Neural progenitor cell (in vitro differentiated cells): ENCODE data around the gene PPARG. TPM values are rescaled to one million over a fixed set of nuclear protein-coding genes. Genes with fewer than 3 reads are reported as not detected.

ENCODE experiments used
- DNase-seq: peaks from one replicate; pipeline ENCODE4 v3.0.0-alpha.2; 2016; ENCODE audit warnings: low spot score
- H2AFZ ChIP-seq: fragments of 200-600 bp; sonication (generic); replicated peaks from 2 replicates; pipeline ENCODE4 v1.6.1; 2016; ENCODE audit warnings: antibody characterized with exemption
- H3F3A ChIP-seq: fragments of 200-600 bp; sonication (generic); 2 replicates; pipeline ENCODE4 v1.6.1; 2016; ENCODE audit warnings: antibody characterized with exemption, low read depth
- H3K27ac ChIP-seq: fragments of 200-600 bp; sonication (generic); 2 replicates; pipeline ENCODE4 v1.5.1; 2016; ENCODE audit warnings: mild to moderate bottlenecking
- H3K27me3 ChIP-seq: fragments of 200-600 bp; sonication (generic); 2 replicates; pipeline ENCODE4 v1.6.1; 2016; ENCODE audit warnings: mild to moderate bottlenecking, moderate library complexity
- H3K36me3 ChIP-seq: fragments of 200-600 bp; sonication (generic); 2 replicates; pipeline ENCODE4 v1.5.1; 2016
- H3K4me1 ChIP-seq: fragments of 200-600 bp; sonication (generic); 2 replicates; pipeline ENCODE4 v1.6.1; 2016; ENCODE audit warnings: mixed run types
- H3K4me2 ChIP-seq: fragments of 200-600 bp; sonication (generic); 2 replicates; pipeline ENCODE4 v1.6.1; 2016
- H3K4me3 ChIP-seq: fragments of 200-600 bp; sonication (generic); 2 replicates; pipeline ENCODE4 v1.5.1; 2016
- H3K79me2 ChIP-seq: fragments of 200-600 bp; sonication (generic); 2 replicates; pipeline ENCODE4 v1.6.1; 2016; ENCODE audit warnings: low read depth
- H3K9ac ChIP-seq: fragments of 200-600 bp; sonication (generic); 2 replicates; pipeline ENCODE4 v1.6.1; 2016
- H3K9me3 ChIP-seq: fragments of 200-600 bp; sonication (generic); 2 replicates; pipeline ENCODE4 v1.5.1; 2016; ENCODE audit warnings: low read depth
- H4K20me1 ChIP-seq: fragments of 200-600 bp; sonication (generic); 2 replicates; pipeline ENCODE4 v1.6.1; 2016; ENCODE audit warnings: low read depth
- H3K27ac Mint-ChIP-seq: 3 replicates; pipeline ENCODE4 v1.8.0; 2021; ENCODE audit warnings: mixed read lengths
- H3K27me3 Mint-ChIP-seq: 2 replicates; pipeline ENCODE4 v1.8.0; 2022; ENCODE audit warnings: low read depth, mild to moderate bottlenecking, inconsistent platforms, moderate library complexity, mixed read lengths; ENCODE audit not compliant: insufficient read depth
- H3K36me3 Mint-ChIP-seq: 3 replicates; pipeline ENCODE4 v1.8.0; 2021; ENCODE audit warnings: mixed read lengths
- H3K4me1 Mint-ChIP-seq: 3 replicates; pipeline ENCODE4 v1.8.0; 2021; ENCODE audit warnings: mixed read lengths
- H3K4me3 Mint-ChIP-seq: 3 replicates; pipeline ENCODE4 v1.8.0; 2021; ENCODE audit warnings: mild to moderate bottlenecking, moderate library complexity, mixed read lengths
- H3K9me3 Mint-ChIP-seq: 3 replicates; pipeline ENCODE4 v1.8.0; 2020; ENCODE audit warnings: mixed read lengths
- EZH2 ChIP-seq: fragments of 200-600 bp; sonication (generic); IDR thresholded peaks from 2 replicates; pipeline ENCODE4 v1.6.1; 2017; ENCODE audit warnings: antibody characterized with exemption, mild to moderate bottlenecking, moderate library complexity
- EZH2phosphoT487 ChIP-seq: fragments of 200-600 bp; sonication (generic); IDR thresholded peaks from 2 replicates; pipeline ENCODE4 v1.6.1; 2017; ENCODE audit warnings: antibody characterized with exemption
- total RNA-seq: library from RNA; depleted of rRNA; stranded (reverse); fragments of >200 nt; gene quantifications from 2 replicates; pipeline ENCODE4 v1.2.3, GENCODE V29; 2015; ENCODE audit warnings: low replicate concordance
- TF ChIP-seq, protein P1 (sequence below): fragments of 200-600 bp; sonication (generic); IDR thresholded peaks from 2 replicates; pipeline ENCODE4 v1.5.1; 2017; ENCODE audit warnings: antibody characterized with exemption, mild to moderate bottlenecking

PPARG gene
- total RNA-seq, 1 donor from 2014 or later = not detected

DNA sequence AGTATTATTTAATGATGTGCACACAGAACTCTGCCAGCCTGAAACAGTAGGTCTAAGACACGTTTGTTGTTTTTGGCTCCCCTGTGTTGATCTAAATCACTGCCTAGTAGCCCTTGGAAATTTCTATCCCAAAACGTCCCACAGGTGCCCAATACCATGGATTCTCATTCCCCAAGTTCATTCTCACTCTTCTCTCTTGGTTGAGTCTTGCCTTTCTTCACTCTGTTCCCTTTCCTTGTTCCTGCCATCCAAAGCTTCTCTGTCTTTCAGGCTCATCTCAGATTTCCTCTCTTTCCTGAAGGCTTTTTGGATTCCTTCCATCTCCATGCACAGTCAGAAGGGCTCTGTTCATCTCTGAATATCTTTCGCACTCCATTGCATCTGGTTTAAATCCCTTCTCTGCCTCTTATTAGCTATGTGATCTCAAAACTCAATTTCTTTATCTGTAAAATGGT, 54.2 kb downstream of the PPARG start:
- H3F3A ChIP-seq = no peaks in the 10 kb centered on the region

DNA sequence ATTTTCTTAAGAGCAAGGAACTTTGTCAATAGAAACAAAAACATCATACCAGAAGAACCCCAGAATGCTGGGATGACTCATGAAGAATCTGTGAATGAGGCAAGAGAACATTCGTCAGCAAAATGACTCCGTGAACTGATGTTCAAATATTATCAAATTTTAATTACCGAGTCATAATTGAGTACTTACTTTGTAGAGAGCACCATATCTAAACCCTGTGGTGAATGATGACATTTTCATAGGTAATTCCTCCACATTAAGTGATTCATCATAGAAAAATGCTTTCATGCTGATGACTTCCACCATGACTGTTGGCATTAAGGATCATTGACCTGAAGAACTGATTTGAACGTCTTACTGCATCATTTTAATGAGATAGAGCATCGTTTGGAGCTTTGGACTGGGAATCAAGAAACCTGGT, 56.3 kb downstream of the PPARG start:
- Mint-ChIP-seq H3K4me1 (no peaks in the 10 kb centered on the region), H3K4me3 (no peak overlapping the region), H3K9me3 (no peaks in the 10 kb centered on the region), H3K27me3 (peaks cover 2% of the 10 kb centered on the region), H3K36me3 (no peaks in the 10 kb centered on the region), H3K27ac (no peak overlapping the region)
- no peaks in the 10 kb centered on the region for H3K4me1 ChIP-seq
- no peak for DNase-seq
- H3K4me3 ChIP-seq = no peak overlapping the region
- no peaks in the 10 kb centered on the region for H3K9me3 ChIP-seq
- TF ChIP-seq, protein P1, sequence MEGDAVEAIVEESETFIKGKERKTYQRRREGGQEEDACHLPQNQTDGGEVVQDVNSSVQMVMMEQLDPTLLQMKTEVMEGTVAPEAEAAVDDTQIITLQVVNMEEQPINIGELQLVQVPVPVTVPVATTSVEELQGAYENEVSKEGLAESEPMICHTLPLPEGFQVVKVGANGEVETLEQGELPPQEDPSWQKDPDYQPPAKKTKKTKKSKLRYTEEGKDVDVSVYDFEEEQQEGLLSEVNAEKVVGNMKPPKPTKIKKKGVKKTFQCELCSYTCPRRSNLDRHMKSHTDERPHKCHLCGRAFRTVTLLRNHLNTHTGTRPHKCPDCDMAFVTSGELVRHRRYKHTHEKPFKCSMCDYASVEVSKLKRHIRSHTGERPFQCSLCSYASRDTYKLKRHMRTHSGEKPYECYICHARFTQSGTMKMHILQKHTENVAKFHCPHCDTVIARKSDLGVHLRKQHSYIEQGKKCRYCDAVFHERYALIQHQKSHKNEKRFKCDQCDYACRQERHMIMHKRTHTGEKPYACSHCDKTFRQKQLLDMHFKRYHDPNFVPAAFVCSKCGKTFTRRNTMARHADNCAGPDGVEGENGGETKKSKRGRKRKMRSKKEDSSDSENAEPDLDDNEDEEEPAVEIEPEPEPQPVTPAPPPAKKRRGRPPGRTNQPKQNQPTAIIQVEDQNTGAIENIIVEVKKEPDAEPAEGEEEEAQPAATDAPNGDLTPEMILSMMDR = no peak
- TF ChIP-seq EZH2 (no peak), EZH2phosphoT487 (no peak)
- no peak overlapping the region for H3K4me2 ChIP-seq
- no peak overlapping the region for H2AFZ ChIP-seq
- H3K27me3 ChIP-seq = no peaks in the 10 kb centered on the region
- no peaks in the 10 kb centered on the region for H3F3A ChIP-seq
- no peak overlapping the region for H3K27ac ChIP-seq
- no peaks in the 10 kb centered on the region for H3K79me2 ChIP-seq
- H4K20me1 ChIP-seq = no peaks in the 10 kb centered on the region
- H3K9ac ChIP-seq = no peak overlapping the region
- H3K36me3 ChIP-seq = no peaks in the 10 kb centered on the region

More for the DNA sequence above, 54.2 kb downstream of the PPARG start:
- H3K4me3 ChIP-seq = no peak overlapping the region
- H3K27me3 ChIP-seq = no peaks in the 10 kb centered on the region
- H4K20me1 ChIP-seq = no peaks in the 10 kb centered on the region
- H3K9me3 Mint-ChIP-seq = no peaks in the 10 kb centered on the region
- H3K9ac ChIP-seq = no peak overlapping the region
- H3K27me3 Mint-ChIP-seq = no peaks in the 10 kb centered on the region
- H3K27ac ChIP-seq = no peak overlapping the region
- H3K36me3 ChIP-seq = no peaks in the 10 kb centered on the region
- no peaks in the 10 kb centered on the region for H3K36me3 Mint-ChIP-seq
- H3K4me2 ChIP-seq = no peak overlapping the region
- H3K4me1 Mint-ChIP-seq = no peaks in the 10 kb centered on the region
- TF ChIP-seq, protein P1 = no peak
- no peak for TF ChIP-seq EZH2phosphoT487
- TF ChIP-seq EZH2 = no peak
- H3K4me3 Mint-ChIP-seq = no peak overlapping the region
- H3K79me2 ChIP-seq = no peaks in the 10 kb centered on the region
- no peak for DNase-seq
- H3K9me3 ChIP-seq = no peaks in the 10 kb centered on the region
- H2AFZ ChIP-seq = no peak overlapping the region
- H3K27ac Mint-ChIP-seq = no peak overlapping the region
- H3K4me1 ChIP-seq = no peaks in the 10 kb centered on the region

DNA sequence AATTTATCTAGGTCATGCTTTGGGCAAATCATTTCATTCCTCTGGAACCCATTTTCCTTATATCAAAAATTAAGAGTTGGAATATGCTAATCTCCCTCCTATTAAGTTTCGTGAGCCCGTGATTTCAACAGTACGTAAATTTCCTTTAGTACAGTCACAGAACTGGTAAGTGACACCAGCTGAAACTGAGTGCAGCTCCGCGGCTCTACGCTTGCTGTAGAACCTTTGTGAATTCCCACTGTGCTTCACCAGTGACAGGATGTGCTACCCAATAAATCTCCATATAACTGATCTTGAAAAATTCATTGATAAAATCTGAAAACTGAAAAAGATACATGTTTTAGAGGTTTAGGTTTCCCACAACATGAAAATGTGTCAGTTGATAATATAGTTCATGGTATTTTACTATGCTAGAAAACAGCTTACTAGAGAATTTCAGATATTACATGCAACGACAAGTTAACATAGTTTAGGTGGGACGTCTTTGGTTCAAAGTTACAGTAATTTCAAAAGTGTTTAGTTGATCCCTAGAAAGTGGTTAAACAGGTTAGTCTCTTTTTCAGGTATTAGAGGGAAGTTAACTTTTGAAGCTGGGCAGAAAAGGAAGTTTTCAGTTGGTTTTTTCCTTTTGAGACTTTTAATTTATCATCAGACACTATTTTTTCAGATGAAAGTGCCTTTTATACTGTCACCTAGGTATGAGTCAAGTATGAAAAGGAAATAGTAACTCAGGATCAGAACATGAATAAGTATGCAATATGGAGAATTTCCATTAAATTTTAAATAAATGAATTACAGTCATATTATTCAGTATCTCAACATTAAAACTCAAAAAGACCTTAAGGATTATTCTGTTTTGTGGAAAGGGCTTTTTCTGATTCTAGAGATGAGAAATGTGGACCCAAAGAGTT, 57.0 kb downstream of the PPARG start:
- H3K27ac ChIP-seq = no peak overlapping the region
- no peak overlapping the region for H2AFZ ChIP-seq
- no peak overlapping the region for H3K4me3 ChIP-seq
- H3K36me3 Mint-ChIP-seq = no peaks in the 10 kb centered on the region
- no peaks in the 10 kb centered on the region for H3K9me3 Mint-ChIP-seq
- TF ChIP-seq EZH2 (no peak), EZH2phosphoT487 (no peak)
- TF ChIP-seq, protein P1 = no peak
- no peaks in the 10 kb centered on the region for H3K9me3 ChIP-seq
- no peak overlapping the region for H3K9ac ChIP-seq
- no peak for DNase-seq
- no peak overlapping the region for H3K4me3 Mint-ChIP-seq
- no peaks in the 10 kb centered on the region for H3K79me2 ChIP-seq
- no peak overlapping the region for H3K27ac Mint-ChIP-seq
- no peaks in the 10 kb centered on the region for H3K36me3 ChIP-seq
- no peaks in the 10 kb centered on the region for H3K4me1 Mint-ChIP-seq
- no peak overlapping the region for H3K4me2 ChIP-seq
- no peaks in the 10 kb centered on the region for H4K20me1 ChIP-seq
- H3F3A ChIP-seq = no peaks in the 10 kb centered on the region
- no peaks in the 10 kb centered on the region for H3K4me1 ChIP-seq
- peaks cover 2% of the 10 kb centered on the region for H3K27me3 Mint-ChIP-seq
- peaks cover 3% of the 10 kb centered on the region for H3K27me3 ChIP-seq
